SU-DHL-6 (cell line): ENCODE measurements around the gene RALGDS.

Source experiments
- H2AFZ ChIP-seq: fragments of 200-600 bp; sonication (generic); 2 replicates; pipeline ENCODE4 v1.6.1; 2014; ENCODE audit warnings: low read depth, mild to moderate bottlenecking, moderate library complexity, mixed read lengths, antibody characterized with exemption, low read length; ENCODE audit not compliant: severe bottlenecking
- H3F3A ChIP-seq: fragments of 200-600 bp; shearing (Covaris generic); 2 replicates; pipeline ENCODE4 v1.6.0; 2016; ENCODE audit warnings: antibody characterized with exemption, mild to moderate bottlenecking; ENCODE audit not compliant: insufficient read depth
- H3K27ac ChIP-seq: fragments of 200-600 bp; sonication (generic); 2 replicates; pipeline ENCODE4 v1.5.1; 2016; ENCODE audit warnings: low read depth, mild to moderate bottlenecking, low read length, moderate library complexity, mixed read lengths
- H3K27me3 ChIP-seq: fragments of 200-600 bp; sonication (generic), shearing (Covaris generic); 2 replicates; pipeline ENCODE4 v1.6.0; 2014; ENCODE audit warnings: mild to moderate bottlenecking, low read length
- H3K36me3 ChIP-seq: fragments of 200-600 bp; sonication (generic); 2 replicates; pipeline ENCODE4 v1.6.1; 2014; ENCODE audit warnings: mild to moderate bottlenecking, low read length, mixed read lengths
- H3K4me2 ChIP-seq: fragments of 300-600, 200-600 bp; shearing (Covaris generic), sonication (generic); 2 replicates; pipeline ENCODE4 v1.6.0; 2014; ENCODE audit warnings: low read length, low read depth, mild to moderate bottlenecking; ENCODE audit not compliant: poor library complexity, severe bottlenecking
- H3K4me3 ChIP-seq: fragments of 200-600 bp; sonication (generic); 2 replicates; pipeline ENCODE4 v1.5.1; 2014; ENCODE audit warnings: antibody characterized with exemption, low read length, mild to moderate bottlenecking, mixed read lengths; ENCODE audit not compliant: insufficient read depth, poor library complexity, severe bottlenecking
- H3K79me2 ChIP-seq: fragments of 200-600 bp; sonication (generic); 2 replicates; pipeline ENCODE4 v1.6.1; 2014; ENCODE audit warnings: mild to moderate bottlenecking, low read length, moderate library complexity; ENCODE audit not compliant: insufficient read depth
- H3K9ac ChIP-seq: fragments of 200-600 bp; sonication (generic); 2 replicates; pipeline ENCODE4 v1.7.0; 2014; ENCODE audit warnings: mild to moderate bottlenecking, low read length
- H3K9me2 ChIP-seq: fragments of 200-600 bp; sonication (generic); replicated peaks from 2 replicates; pipeline ENCODE4 v1.6.1; 2014; ENCODE audit warnings: low read length; ENCODE audit not compliant: insufficient read depth
- H3K9me3 ChIP-seq: fragments of 200-600 bp; sonication (generic); 2 replicates; pipeline ENCODE4 v1.6.1; 2014; ENCODE audit warnings: low read length, mixed read lengths; ENCODE audit not compliant: insufficient read depth
- H4K20me1 ChIP-seq: fragments of 200-600 bp; sonication (generic); 2 replicates; pipeline ENCODE4 v1.6.1; 2014; ENCODE audit warnings: low read depth, mild to moderate bottlenecking, antibody characterized with exemption, low read length, moderate library complexity, mixed read lengths
- EZH2phosphoT487 ChIP-seq: fragments of 200-600 bp; sonication (generic), shearing (Covaris generic); conservative IDR thresholded peaks from 2 replicates; pipeline ENCODE4 v1.6.1; 2018; ENCODE audit warnings: mild to moderate bottlenecking, antibody characterized with exemption, low read length, moderate library complexity, mixed read lengths
- TF ChIP-seq, protein P1 (sequence below): fragments of 200-600 bp; sonication (generic); IDR thresholded peaks from one replicate; pipeline ENCODE4 v1.5.1; 2017; ENCODE audit warnings: antibody characterized with exemption, mild to moderate bottlenecking, low read length, moderate library complexity; ENCODE audit not compliant: insufficient read depth, poor library complexity, severe bottlenecking

RALGDS gene

DNA sequence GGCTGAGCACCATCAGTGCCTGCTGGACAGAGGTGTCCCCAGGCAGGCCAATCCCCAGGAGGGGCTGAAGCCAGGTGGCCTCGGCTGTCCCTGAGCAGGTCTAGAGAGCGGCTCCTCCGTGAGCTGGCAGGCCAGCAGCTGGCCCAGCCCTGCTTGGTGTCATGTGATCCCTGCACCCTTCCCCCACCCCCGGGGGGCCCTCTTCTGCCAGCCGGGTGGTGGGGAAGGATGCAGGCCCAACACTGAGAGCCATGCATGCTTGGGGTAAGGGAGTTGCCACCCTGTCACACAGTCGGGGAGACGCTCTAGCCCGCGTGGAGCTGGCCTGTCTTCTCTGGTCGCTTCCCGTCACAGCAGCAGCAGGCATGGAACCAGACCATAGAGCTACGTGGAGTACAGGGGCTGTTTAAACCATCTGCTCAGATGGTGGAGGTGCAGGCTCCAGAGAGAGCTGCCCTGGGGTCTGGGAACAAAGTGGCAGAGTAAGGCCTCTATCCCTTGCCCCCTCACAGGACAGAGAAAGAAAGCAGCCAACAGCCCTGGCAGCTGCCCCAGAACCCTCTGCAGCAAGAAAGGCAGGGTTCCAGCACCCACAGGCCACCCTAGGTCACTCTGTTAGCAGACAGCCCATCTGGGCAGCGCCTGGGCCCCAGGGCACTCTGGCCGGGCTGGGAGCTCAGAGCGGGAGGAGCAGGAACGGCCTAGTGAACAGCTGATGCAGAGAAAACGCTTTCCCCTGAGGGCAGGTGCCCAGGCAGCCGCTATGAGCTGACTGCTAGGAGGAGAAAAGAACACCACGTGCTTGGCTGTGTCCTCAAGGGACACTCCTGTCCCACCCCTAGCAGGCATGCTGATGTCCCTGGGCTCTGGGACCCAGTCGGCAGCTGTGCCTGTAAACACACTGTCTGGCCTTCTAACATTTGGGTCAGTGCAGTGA, 6.8 kb downstream of the RALGDS start:
- Histone ChIP-seq H3K9me3 (no peaks in the 10 kb centered on the region), H4K20me1 (peaks cover 5% of the 10 kb centered on the region; the same call in 1 of the 2 replicates), H3K4me3 (no peak overlapping the region), H3K27ac (no peak overlapping the region), H3K27me3 (no peaks in the 10 kb centered on the region), H2AFZ (no peak overlapping the region), H3K36me3 (no peaks in the 10 kb centered on the region), H3K79me2 (no peaks in the 10 kb centered on the region), H3K9ac (no peak overlapping the region), H3F3A (no peaks in the 10 kb centered on the region), H3K4me2 (no peak overlapping the region), H3K9me2 (no peaks in the 10 kb centered on the region)
- no peak for TF ChIP-seq EZH2phosphoT487
- TF ChIP-seq, protein P1, sequence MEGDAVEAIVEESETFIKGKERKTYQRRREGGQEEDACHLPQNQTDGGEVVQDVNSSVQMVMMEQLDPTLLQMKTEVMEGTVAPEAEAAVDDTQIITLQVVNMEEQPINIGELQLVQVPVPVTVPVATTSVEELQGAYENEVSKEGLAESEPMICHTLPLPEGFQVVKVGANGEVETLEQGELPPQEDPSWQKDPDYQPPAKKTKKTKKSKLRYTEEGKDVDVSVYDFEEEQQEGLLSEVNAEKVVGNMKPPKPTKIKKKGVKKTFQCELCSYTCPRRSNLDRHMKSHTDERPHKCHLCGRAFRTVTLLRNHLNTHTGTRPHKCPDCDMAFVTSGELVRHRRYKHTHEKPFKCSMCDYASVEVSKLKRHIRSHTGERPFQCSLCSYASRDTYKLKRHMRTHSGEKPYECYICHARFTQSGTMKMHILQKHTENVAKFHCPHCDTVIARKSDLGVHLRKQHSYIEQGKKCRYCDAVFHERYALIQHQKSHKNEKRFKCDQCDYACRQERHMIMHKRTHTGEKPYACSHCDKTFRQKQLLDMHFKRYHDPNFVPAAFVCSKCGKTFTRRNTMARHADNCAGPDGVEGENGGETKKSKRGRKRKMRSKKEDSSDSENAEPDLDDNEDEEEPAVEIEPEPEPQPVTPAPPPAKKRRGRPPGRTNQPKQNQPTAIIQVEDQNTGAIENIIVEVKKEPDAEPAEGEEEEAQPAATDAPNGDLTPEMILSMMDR: no peak

DNA sequence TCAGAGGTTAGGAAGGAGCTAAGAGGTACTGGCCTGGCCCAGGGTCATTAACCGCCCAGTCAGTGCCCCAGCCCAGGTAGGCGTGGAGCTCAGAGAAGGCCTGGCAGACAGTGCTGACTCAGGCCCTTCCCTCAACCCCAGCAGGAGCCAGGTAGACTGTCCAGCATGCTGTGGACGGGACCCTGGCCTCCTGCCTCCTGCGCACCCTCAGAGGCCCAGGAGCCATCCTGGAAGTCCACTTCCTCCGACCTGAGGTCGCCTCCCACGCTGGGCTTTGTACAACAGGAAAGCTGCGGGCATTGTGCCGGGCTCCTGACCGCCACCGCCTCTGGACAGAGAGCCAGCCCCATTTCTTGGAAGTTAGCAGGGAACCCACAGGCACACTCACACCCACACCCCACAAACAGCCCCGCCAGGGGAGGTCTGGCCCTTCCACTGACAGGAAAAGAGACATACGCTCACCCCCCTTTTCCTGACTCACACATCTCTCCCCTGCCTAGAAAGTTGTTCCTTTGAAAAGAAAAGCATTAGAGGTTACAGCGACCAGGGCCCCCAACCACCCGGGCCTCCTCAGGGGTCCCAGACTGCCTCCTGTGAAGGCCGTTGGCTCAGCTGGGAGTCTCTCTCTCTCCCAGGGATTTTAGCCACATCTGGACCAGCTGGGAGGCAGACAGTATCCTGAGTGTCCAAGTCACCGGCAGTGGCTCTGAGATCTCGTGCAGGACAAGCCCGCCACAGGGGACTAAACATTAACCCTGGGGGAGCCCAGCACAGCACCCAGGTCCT, 7.7 kb downstream of the RALGDS start:
- H3K79me2 ChIP-seq: no peaks in the 10 kb centered on the region

DNA sequence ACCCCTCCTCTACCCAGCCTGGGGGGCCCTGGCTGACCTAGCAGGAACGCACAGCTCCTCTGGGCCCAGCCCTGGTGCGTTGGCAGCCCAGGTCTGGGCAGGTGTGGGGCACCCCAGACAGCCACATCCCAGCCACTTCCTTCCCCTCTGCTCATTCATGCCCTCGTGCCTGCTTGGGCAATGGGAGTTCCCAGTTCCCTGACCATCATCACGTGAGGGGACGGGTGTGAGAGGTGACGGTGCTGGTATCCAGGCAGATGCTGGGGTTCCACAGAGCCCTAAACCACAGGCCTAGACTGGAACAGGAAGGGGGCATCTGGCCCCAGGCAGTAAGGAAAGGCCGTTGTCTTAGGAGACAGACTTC, 8.4 kb downstream of the RALGDS start:
- H3K27ac ChIP-seq: no peak overlapping the region
- no peaks in the 10 kb centered on the region for H3K79me2 ChIP-seq
- no peaks in the 10 kb centered on the region for H3K9me2 ChIP-seq
- peaks cover 5% of the 10 kb centered on the region; the same call in 1 of the 2 replicates for H4K20me1 ChIP-seq
- no peaks in the 10 kb centered on the region for H3K27me3 ChIP-seq
- H3K4me3 ChIP-seq: no peak overlapping the region
- no peak overlapping the region for H2AFZ ChIP-seq
- H3K9me3 ChIP-seq: no peaks in the 10 kb centered on the region
- H3K9ac ChIP-seq: no peak overlapping the region
- no peak overlapping the region for H3K4me2 ChIP-seq
- no peaks in the 10 kb centered on the region for H3F3A ChIP-seq
- H3K36me3 ChIP-seq: no peaks in the 10 kb centered on the region
- TF ChIP-seq, protein P1: no peak
- no peak for TF ChIP-seq EZH2phosphoT487

More for the DNA sequence above, 7.7 kb downstream of the RALGDS start:
- peaks cover 5% of the 10 kb centered on the region; the same call in 1 of the 2 replicates for H4K20me1 ChIP-seq
- no peaks in the 10 kb centered on the region for H3K36me3 ChIP-seq
- H3K4me3 ChIP-seq: no peak overlapping the region
- no peak overlapping the region for H3K9ac ChIP-seq
- H3F3A ChIP-seq: no peaks in the 10 kb centered on the region
- H3K9me3 ChIP-seq: no peaks in the 10 kb centered on the region
- H3K27ac ChIP-seq: no peak overlapping the region
- no peaks in the 10 kb centered on the region for H3K27me3 ChIP-seq
- TF ChIP-seq, protein P1: no peak
- TF ChIP-seq EZH2phosphoT487: no peak
- H3K9me2 ChIP-seq: no peaks in the 10 kb centered on the region
- H2AFZ ChIP-seq: no peak overlapping the region
- H3K4me2 ChIP-seq: no peak overlapping the region
